HG03280 (cell line): ENCODE results near the gene HNRNPLL.

Experiments
- ATAC-seq: cut with Tn5 transposase; IDR thresholded peaks from one replicate; pipeline ENCODE4 v1.9.1; 2021; ENCODE audit warnings: mild to moderate bottlenecking, moderate library complexity; ENCODE audit not compliant: unreplicated experiment

The HNRNPLL gene

DNA sequence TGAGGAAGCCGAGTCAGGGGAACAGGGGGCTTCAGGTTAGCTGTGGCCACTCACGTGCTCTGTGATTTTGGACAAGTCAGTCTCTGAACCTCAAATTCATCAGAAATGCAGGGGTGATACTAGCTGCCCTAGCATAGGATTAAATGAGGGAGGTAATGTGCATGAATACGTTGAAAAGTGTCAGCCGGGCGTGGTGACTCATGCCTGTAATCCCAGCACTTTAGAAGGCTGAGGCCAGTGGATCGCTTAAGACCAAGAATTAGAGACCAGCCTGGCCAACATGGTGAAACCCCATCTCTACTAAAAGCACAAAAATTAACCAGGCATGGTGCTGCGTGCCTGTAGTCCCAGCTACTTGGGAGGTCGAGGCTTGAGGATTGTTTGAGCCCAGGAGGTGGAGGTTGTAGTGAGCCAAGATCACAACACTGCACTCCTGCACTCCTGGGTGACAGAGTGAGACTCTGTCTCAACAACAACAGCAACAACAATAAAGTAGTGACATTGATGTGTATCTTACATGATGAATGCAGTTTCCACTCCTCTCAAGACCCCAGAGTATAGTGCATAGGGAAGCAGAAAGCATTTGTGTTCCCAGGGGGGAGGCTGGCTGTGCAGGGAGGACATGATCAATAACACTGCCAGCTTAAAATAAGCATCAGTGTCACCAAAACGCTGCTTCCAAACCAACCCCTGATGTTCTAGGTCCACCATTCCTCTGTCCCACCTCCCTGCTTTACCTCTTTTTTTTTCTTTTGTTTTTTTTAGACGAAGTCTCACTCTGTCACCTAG, 68.8 kb downstream of the HNRNPLL start:
- ATAC-seq = no peak

DNA sequence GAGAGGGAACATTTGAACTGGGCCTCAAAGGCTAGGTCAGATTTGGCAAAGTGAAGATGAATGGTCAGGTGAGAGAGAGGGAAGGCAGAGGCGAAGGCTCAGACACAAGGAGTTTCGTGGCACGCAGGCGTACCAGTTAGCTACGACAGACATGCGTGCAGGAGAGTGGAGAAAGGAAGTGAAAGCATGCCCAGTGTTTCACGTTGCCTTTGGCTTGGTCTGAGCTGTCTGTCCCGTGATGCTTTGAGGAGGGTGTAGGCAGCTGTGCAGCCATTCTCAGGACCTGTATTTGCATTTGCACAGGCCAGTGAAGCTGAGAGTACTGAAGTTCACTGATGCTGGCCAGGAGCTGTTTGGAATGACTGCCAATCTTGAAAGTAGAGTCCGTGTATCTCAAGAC, 69.5 kb downstream of the HNRNPLL start:
- peak; percentile 98 for ATAC-seq

DNA sequence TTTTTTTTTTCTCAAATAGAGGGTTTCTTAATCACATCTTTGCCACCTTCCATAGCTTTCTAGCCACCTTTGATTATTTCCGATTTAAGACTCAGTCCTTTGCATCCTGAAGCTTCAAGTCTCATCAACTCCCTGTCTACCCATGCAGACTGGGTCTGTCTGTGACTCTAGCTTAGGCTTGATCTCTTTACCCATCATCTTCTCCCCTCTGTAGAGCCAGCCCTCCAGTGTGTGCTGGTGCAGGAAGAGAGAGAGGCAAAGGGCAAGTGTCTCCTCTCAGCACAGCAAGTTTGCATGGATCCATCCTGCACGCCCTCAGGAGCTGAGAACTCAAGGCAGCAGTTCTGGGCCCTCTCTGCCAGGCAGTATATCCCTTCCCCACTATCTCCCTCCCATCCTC, 70.4 kb downstream of the HNRNPLL start:
- ATAC-seq = no peak

DNA sequence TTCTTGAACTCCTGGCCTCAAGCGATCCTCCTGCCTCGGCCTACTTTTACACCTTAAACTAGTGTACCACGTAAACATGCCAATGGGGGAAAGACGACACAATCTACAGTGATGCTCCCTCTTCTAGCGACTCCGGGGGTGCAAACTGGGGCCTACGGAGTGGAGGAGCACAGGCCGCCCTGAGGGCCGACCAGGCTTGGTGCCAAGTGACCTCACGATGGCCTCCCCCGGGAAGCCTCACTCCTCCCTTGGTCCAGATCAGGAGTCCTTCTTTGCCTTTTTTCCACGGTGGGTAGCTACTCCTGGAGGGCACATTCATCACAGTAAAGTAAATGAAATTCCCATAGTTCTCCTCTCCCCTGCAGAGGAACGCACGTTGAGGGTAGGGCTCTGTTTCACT, 73.5 kb downstream of the HNRNPLL start:
- no peak for ATAC-seq

DNA sequence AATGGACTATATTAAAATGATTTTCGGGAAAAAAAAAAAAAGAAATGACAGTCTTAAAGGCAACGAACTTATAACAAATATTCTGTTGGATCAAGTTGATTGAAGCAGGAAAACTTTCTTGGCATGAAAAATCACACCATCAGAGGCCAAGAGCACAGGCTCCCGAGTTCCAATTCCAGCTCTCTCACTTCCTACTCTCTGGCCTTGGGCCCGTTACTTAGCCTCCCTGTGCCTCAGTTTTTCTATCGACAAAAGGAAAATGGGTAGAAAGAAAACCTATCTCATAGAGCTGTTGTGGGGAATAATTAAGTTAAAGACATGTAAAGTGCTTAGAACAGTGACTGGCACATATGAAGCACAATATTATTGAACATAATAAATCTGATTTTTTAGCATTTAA, 74.2 kb downstream of the HNRNPLL start:
- no peak for ATAC-seq

DNA sequence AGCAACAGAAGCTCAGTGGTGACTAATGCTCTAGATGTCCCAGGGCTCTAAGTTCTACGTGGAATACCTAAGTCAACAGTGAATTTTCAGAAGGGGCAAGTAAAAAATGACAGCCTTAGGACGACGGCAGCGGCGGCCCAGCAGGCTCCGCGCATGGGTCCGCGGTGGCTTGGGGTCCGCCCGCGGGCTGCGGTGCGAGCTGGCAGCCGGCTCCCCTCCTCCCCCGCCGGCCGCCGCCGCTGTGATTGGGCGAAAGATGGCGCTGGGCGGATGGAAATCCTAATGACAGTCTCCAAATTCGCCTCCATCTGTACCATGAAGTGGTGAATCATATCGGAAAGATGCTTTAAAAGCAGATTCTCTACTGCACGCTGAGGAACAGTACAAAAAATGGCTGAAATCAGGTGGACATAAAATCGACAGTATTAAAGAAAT, 74.7 kb downstream of the HNRNPLL start:
- ATAC-seq = no peak

DNA sequence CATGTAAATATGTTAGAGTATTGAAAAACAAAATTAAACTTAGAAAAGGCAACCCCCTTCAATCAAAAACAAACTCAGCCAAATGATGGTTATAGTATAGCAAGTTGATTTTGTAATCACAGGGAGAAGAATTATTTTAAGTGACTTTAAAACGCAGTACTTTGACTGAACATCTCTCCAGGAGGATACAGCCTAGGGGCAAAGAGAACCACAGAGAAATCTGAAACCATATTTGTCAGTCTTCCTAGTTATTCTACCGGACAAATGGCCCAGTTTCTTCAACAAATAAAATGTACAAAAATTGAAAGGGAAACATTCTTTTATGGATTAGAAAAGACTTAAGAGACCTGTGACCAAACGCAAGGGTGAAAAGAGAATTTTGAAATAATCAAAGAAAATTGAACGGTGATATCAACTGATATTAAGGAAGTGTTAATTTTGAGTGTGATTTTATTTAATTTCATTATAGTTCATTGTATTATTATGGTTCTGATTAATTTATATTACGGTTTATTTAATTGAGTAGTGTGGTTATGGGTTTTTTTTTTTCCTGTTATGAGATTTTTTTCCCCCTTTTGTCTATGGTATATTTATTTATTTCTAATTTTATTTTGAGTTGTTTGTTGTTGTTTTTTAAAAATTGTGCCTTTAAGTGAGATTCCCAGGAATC, 75.3 kb downstream of the HNRNPLL start:
- no peak for ATAC-seq

DNA sequence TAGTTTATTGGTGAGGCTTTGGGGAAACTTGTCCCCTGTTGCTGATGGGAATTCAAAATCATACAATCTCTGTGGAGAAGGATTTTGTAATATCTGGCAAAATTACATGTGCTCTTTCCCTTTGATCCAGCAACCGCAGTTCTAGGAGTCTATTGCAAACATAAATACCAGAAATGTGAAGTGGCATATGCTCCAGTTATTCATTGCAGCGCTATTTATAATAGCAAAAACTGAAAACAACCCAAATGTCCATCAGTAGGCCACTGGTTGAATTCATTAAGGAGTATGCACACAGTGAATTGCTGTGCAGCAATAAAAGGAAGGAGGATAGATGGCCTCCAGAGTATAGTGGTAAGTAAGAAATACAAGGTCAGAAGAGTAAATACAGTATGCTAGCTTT, 76.5 kb downstream of the HNRNPLL start:
- no peak for ATAC-seq

DNA sequence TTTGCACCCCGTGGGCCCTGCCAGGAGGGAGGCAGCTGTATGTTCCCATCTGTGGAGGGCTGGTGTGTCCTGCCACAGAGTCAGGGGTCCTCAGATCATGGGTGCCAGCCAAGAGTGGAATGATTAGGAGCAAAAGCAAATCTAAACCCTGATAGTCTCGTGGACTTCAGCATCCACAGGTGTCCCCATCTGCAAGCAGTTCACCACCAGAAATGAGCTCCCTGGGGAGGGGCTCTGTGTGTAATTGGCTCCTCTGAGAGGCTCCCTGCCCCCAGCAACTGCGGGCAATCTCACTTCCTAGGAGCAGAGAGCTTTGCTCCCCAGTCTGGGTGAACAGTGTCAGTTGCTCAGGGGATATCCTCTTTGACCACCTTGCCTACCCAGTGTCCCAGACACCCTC, 78.1 kb downstream of the HNRNPLL start:
- no peak for ATAC-seq

DNA sequence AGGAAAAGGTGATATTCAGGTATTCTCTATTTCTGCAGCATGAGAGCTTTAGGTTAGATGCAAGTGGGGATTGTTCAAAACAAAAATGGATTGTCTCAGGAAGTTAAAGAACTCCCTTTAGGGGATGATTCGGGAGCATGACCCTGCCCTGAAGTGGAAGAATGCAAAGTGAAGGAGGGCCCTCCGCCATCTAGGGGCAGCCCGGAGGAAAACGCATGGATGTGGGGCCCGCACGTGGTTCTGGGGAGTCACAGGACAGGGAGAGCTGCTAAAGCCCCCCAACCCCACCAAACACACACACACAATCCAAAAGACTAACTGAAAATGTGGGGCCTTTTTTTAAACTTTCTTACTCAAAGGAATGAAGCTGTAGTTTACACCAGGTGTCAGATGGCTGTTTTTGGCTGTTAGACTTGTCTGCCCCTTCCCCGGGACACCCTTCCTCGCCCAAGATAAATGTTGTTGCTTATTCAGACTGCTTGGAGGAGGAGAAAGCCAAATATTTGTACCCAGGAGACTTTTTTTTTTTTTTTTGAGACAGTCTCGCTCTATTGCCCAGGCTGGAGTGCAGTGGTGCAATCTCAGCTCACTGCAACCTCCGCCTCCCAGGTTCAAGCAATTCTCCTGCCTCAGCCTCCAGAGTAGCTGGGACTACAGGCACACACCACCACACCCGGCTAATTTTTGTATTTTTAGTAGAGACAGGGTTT, 78.8 kb downstream of the HNRNPLL start:
- no peak for ATAC-seq

DNA sequence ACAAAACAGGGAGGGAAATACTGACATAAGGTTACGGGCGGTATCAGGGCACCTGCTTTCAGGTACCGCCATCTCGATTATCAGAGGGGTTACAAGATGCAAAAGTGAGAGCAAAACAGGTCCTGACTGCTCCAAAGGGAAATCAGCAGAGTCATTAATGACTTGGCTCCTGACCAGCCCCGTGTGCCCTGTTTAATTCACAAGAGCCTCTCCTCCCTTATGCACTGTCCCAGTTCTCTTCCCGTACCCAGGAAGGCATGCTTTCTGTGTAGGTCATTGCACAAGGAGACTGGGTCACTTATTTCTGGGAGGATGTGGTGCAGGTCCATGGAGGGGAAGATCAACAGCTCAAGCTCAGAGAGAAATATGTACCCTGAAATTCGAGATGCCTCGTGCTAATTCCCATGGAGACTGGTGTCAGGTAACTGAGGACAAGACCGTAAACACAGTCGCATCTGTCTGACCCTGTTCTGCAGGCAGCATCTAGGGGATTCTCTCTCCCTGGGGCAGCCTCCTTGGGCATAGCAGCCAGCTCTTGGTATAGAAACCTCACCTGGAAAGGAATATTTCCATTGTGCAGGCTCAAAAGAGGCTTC, 79.9 kb downstream of the HNRNPLL start:
- ATAC-seq = no peak

DNA sequence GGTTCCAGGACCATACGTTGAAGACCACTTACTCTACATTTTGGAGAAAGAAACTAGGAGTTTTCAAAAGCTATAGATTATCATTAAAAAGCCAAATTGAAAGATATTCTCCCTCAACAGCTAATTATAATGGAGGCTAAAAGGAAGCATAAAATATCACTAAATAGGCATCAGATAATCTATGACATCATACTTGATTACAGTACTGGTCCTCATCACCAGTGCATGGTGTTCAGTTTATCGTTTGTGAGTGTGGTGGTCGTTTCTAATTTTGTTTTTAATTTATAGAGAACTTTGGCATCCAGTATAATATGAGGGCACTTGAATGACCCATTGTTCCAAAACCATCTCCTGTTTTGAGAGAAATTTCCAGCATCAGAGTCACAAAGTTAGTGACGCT, 80.9 kb downstream of the HNRNPLL start:
- ATAC-seq = no peak

DNA sequence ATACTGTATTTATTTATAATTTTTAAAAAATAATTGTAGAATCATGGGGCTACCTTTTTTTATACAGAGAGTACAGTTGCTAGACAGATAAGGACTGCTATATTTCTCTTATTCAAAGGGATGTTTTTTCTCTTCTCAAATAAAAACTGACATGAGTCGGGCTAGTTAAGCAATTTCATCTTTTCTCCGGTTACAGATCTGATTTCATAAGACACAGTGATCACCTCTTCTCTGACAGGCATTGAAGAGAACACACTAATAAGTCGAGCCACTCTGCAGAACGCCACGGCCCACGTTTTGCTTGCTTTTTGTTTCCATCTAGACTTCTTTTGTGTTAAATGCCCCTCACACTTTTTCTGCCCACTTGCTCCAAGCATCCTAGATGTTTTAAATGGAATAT, 85.4 kb downstream of the HNRNPLL start:
- ATAC-seq = no peak

DNA sequence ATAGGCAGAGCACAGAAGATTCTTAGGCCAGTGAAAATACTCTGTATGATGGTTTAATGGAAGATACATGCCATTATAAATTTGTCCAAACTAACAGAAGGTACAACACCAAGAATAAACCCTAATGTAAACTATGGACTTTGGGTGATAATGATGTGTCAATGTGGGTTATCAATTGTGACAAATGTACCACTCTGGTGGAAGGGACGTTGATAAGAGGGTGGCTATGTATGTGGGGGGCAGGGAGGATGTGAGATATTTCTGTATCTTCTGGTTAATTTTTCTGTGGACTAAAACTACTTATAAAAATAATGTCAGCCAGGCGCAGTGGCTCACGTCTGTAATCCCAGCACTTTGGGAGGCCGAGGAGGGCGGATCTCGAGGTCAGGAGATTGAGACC, 86.2 kb downstream of the HNRNPLL start:
- ATAC-seq = no peak

DNA sequence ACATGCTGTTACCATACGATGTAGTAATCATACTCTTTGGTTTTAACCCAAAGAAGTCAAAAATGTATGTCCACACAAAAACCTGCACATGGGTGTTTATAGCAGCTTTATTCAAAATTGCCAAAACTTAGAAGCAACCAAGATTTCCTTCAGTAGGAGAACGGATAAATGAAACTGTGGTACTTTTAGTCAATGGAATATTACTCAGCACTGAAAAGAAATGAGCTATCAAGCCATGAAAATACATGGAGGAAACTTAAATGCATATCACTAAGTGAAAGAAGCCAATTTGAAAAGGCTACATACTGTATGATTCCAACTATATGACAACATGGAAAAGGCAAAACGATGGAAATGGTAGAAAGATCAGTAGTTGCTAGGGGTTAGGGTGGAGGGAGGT, 86.6 kb downstream of the HNRNPLL start:
- ATAC-seq = no peak

DNA sequence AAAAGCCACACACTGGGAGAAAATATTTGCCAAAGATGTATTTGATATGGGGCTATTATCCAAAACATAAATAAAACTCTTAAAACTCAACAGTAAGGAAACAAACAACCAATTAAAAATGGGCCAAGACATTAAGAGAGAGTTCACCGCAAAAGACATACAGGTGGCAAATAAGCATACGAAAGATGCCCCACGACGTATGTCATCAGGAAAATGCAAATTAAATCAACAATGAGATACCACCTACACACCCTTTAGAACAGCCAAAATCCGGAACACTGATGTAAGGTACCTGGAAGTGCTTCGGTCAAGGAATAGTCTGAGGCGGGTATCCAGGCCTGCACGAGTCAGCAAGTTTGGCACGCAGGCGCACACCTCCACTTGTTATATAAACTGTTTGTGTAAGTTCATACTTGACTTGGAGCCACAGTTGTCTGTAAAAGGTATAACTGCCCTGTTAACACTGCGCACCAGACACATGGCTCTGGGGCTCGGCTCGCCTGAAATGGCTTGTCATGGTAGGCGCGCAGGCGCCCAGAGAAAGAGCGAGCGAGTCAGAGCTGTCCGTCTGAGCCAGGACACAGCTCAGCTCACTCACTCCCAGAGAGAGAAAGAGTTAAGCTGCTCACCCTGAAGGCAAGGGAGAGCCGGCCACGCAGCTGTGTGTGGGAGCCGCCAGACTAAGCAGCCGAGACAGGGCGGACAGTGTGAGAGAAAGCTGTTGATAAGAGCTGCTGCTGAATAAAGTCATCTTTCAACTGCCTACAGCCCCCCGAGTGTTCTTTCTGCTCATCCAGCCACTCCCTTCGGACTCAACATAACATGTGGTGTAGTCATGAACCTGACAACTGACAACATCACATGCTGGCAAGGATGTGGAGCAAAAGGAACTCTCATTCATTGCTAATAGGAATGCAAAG, 87.3 kb downstream of the HNRNPLL start:
- no peak for ATAC-seq

DNA sequence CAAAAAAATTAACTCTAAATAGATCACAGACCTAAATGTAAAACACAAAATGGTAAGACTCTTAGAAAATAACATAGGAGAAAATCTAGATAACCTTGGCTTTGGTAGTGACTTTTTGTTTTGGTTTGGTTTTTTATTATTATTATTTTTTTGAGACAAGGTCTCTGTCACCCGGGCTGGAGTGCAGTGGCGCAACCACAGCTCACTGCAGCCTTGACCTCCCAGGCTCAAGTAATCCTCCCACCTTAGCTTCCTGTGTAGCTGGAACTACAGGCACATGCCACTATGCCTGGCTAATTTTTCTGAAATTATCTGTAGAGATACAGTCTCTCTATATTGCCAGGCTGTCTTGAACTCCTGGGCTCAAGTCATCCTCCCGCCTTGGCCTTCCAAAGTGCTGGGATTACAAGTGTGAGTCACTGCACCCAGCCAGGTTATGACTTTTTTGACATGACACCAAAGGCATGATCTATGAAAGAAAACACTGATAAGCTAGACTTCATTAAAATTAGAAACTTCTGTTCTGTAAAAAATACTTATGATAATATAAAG, 88.0 kb downstream of the HNRNPLL start:
- ATAC-seq = no peak

DNA sequence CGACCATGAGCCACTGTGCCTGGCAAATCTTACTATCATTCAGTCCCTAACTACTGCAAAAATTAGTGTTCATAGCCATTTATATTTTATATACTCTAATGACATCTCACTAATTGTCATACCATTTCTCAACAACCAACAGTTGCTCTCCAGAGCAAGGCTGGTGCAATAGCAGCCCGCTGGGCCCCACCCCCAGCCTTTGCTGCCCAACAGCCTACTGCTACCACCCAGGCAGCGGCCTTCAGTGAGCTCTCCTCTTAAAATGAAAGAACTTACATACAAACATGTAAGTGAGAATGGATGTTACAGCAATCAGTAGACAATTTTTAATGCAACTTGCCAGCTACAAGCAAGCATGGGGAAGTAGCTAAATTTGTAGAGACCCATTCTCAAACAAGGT, 90.5 kb downstream of the HNRNPLL start:
- no peak for ATAC-seq
